Measurements from ENCODE around the gene ERP44.
"Not testable (repeated sequence)": the region's sequence is repeated elsewhere in the genome, so short reads cannot be mapped to it uniquely, and the experiment has no call there.

ERP44 gene

DNA sequence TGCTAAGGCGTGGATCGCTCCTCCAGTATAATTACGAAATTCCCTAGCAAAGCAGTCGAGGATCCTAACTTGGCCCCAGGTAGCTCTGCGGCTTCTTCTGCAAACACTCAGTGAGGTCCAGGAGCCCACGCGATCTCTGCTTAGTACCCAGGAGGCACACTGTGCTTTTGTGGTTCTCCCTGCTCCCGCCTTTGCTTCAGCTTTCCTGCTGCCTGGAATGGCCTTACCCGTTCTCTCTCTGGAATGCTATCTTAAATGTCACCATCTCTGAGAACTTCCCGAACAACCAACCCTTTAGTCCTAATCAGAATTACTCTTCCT, 882 bp upstream of the ERP44 start:
- DNase-seq: peak; percentile 24

GRCh38 chr9:100098046-100098886, 534 bp downstream of the ERP44 start:
- DNase-seq: peak; percentile 24

DNA sequence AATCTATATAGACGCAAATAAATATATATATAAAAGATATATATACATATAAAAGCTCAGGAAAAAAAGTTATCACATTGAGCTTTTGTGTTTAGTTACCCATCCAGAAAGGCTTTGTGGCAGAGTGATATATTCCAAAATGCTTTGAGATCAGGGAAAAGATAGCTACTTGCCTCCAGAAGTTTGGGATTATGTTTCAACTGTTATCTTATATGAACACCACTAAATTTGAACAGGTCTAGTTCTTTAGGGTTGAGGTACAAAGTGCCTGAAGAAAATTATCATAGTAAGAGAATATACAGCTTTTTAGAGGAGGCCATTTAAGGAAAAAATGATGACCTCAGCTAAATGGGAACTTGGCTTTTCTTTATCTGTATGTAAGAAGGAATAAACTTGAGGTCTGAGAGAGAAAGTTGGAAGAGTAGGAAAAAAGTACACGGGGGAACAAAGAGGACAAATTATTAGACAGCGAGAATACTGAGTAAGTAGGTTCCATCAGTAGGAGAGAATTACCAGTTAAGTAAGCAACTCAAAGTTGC, 2.4 kb downstream of the ERP44 start:
- no peak for DNase-seq

GRCh38 chr9:100094411-100094810, 4.4 kb downstream of the ERP44 start:
- not testable (repeated sequence) for DNase-seq

GRCh38 chr9:100092066-100092465, 6.7 kb downstream of the ERP44 start:
- DNase-seq: no peak

DNA sequence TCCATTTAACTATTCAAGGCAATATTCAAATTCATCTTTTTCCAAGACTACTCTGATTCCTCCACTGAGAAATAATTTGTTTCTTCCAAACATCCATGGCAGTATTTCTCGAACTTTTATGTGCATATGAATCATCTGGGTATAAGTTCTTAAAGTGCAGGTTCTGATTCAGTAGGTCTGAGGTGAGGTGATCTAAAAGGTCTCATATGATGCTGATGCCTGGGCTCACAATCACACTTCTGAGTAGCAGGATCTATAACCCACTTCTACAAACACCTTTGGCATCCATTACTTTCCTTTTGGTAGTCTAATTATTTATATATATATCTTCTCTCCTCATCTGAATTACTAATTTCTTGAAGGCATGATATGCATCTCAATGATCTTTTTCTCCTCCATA, 7.2 kb downstream of the ERP44 start:
- DNase-seq: no peak

GRCh38 chr9:100090880-100091279, 7.9 kb downstream of the ERP44 start:
- DNase-seq: no peak

DNA sequence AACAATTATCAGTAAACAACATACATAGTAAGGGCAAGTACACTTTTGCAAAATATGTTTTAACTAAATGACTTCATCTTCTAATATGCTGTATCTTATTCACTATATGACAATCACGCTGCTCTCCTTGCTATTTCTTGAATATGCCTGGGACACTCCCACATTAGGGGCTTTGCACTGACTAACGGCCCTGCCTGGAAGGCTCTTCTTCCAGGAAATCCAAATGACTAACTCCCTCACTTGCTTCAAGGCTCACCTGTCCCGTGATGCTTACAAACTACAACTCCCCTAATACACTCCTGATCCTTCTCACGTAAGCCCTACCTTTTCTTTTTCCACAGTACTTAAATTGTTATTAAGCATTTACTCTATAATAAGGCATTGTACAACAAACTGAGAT, 10.6 kb downstream of the ERP44 start:
- no peak for DNase-seq

- DNase-seq: no peak
Measured at GRCh38 chr9:100087218-100087617, 11.6 kb downstream of the ERP44 start.

GRCh38 chr9:100086097-100086635, 12.6 kb downstream of the ERP44 start:
- DNase-seq: no peak

- DNase-seq: no peak
Measured at GRCh38 chr9:100084734-100085133, 14.1 kb downstream of the ERP44 start.

DNA sequence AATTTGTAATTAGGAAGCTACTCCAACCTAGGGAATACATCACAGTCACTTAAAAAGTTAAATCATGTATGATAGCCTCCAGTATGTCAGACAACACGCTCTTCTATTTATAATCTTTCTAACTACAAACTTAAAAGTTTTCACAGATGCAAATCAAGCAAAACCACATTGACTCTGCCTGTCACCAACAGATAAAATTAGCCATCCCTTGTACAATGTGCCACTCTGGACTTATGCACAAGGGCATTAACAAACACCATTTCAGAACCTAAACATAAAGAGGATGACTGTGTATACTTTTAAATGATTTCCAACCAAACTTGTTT, 14.7 kb downstream of the ERP44 start:
- no peak for DNase-seq

GRCh38 chr9:100083448-100084127, 15.2 kb downstream of the ERP44 start:
- DNase-seq: peak; percentile 85

DNA sequence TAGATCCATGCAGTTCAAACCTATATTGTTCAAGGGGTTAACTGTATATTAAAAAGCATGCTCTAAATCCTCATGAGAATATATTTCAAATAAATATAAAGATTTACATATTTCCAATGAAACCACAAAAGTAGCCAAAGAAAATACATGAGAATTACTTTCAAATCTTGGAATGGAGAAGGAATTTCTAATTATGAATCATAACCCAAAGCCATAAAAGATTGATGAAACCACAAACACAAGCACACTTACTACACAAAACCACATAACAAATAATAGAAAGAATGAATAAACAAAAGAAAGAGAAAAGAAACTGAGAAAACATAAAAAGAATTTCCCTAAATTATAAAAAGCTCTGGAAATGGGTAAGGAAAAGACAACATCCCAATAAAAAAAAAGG, 16.0 kb downstream of the ERP44 start:
- DNase-seq: no peak

GRCh38 chr9:100076256-100076655, 22.5 kb downstream of the ERP44 start:
- DNase-seq: not testable (repeated sequence)

GRCh38 chr9:100074989-100075388, 23.8 kb downstream of the ERP44 start:
- no peak for DNase-seq

DNA sequence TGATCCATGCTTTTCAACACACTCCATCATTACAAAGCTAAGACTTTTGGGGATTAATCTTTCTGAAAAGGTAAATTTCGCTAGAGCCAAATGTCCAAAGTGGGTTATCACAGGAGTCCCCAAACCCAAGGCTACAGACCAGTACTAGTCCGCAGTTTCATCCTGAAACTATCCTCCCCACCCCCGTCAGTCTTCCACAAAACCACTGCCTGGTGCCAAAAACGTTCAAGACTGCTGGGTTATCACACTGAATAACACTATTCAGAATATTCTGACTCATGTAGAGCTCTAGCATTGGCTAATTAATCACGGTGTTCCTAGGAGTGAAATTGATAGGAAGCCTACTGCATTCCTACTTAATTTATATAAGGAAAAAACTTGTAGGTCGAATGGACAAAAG, 24.7 kb downstream of the ERP44 start:
- DNase-seq: no peak

DNA sequence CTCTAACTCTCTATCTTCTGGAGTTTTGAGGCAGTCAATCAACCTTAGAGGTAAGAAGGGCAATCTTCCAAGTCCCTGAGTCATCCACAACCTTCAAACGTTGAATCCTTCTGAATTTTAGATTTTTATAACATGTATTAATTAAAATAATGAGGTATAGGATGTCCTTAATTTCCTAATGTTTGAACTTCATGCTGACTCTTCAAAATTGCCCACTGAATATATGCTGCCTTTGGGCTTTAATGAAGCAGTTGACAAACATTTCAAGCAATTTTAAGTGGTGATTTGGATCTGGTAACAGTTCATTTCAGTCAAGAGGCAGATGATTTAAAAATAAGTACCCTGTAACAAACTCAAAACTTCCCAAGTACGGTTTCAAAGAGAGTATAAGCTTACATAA, 26.0 kb downstream of the ERP44 start:
- DNase-seq: no peak

DNA sequence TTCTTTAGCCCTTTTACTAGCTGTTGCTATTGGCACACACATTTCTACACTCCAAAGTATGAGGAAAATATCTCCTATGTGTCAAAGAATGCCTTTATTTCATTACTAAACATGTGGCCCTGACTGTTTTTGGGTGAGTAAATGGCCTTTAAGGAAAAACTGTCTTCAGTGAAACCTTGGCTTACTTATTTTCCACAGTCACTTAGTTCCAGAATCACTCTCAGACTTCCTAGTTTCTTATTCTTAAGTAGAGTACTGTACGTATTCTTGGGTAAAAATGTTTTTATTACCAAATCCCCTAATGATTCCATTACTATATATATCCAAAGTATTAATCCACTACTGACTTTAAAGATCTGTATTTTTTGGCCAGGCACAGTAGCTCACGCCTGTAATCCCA, 27.5 kb downstream of the ERP44 start:
- no peak for DNase-seq

- no peak for DNase-seq
Measured at GRCh38 chr9:100070104-100071041, 28.4 kb downstream of the ERP44 start.

DNA sequence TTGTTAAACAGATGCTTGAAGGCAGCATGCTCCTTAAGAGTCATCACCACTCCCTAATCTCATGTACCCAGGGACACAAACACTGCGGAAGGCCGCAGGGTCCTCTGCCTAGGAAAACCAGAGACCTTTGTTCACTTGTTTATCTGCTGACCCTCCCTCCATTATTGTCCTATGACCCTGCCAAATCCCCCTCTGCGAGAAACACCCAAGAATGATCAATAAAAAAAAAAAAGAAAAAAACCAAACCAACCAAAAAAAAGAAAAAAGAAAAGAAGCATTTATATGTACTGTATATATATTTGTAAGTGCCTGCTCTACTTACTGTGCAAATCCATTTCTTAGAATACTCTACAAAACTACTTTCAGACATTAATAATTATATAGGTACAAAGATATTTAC, 29.7 kb downstream of the ERP44 start:
- DNase-seq: not testable (repeated sequence)

DNA sequence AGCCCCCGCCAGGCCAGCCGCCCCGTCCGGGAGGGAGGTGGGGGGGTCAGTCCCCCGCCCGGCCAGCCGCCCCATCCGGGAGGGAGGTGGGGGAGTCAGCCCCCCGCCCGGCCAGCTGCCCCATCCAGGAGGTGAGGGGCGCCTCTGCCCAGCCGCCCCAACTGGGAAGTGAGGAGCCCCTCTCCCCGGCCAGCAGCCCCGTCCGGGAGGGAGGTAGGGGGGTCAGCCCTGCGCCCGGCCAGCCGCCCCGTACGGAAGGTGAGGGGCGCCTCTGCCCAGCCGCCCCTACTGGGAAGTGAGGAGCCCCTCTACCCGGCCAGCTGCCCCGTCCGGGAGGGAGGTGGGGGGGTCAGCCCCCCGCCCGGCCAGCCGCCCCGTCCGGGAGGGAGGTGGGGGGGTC, 30.8 kb downstream of the ERP44 start:
- DNase-seq: not testable (repeated sequence)

GRCh38 chr9:100066539-100066938, 32.3 kb downstream of the ERP44 start:
- DNase-seq: no peak

Measured in DMS 273 treated with DMSO at 0.1 percent for 48 hours (cell line).